ENCODE results near the gene PRAF2. TPM values are rescaled to one million over a fixed set of nuclear protein-coding genes. Genes with fewer than 3 reads are reported as not detected.

Gene PRAF2
- total and polyA plus RNA-seq, 9 of the 15 experiments (the other 6 are each of a cell fraction or from before 2014, with no cell fraction given), result 0.24 to 5.7 (median 2.0) TPM

DNA sequence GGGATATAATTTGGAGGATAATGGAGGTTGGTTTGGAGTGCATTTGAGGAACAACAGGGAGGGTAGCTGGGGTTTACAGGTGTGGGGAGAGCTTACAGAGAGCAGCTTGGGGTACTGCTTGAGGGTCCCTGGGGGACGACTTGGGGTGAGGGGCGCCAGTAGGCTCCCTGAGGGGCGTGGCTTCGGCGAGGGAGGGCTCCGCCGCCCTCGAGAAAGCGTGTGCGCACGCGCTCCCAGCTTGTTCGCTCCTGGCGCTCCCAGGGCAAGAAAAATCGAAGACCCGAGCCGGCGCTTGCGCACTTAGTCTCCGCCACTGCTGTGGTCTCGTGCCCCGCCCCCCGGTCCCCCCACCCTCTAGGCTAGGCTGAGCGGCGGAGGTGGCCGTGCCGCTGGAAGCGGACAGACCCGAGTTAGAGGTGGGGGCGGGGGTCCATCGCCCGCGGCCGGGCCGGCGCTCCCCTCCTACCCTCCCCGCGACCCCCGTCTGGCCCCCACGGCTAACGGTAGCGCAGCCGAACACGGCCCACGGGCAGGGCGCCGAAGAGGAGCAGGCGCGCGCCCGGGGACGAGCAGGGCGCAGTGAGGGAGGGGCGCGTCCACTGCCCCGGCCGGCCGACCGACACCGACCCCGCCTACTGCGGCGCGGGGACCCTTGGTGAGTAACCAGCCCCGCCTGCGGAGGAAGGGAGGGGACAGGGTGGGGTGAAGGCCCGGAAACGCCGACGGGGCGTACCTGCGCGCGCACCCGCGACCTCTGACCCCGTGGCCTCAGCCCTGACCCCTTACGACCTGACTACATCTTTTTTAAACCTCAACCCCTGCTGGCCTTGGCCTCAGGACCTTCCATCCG, 20.4 kb downstream of the PRAF2 start (continued):
- TF ChIP-seq, protein P1, sequence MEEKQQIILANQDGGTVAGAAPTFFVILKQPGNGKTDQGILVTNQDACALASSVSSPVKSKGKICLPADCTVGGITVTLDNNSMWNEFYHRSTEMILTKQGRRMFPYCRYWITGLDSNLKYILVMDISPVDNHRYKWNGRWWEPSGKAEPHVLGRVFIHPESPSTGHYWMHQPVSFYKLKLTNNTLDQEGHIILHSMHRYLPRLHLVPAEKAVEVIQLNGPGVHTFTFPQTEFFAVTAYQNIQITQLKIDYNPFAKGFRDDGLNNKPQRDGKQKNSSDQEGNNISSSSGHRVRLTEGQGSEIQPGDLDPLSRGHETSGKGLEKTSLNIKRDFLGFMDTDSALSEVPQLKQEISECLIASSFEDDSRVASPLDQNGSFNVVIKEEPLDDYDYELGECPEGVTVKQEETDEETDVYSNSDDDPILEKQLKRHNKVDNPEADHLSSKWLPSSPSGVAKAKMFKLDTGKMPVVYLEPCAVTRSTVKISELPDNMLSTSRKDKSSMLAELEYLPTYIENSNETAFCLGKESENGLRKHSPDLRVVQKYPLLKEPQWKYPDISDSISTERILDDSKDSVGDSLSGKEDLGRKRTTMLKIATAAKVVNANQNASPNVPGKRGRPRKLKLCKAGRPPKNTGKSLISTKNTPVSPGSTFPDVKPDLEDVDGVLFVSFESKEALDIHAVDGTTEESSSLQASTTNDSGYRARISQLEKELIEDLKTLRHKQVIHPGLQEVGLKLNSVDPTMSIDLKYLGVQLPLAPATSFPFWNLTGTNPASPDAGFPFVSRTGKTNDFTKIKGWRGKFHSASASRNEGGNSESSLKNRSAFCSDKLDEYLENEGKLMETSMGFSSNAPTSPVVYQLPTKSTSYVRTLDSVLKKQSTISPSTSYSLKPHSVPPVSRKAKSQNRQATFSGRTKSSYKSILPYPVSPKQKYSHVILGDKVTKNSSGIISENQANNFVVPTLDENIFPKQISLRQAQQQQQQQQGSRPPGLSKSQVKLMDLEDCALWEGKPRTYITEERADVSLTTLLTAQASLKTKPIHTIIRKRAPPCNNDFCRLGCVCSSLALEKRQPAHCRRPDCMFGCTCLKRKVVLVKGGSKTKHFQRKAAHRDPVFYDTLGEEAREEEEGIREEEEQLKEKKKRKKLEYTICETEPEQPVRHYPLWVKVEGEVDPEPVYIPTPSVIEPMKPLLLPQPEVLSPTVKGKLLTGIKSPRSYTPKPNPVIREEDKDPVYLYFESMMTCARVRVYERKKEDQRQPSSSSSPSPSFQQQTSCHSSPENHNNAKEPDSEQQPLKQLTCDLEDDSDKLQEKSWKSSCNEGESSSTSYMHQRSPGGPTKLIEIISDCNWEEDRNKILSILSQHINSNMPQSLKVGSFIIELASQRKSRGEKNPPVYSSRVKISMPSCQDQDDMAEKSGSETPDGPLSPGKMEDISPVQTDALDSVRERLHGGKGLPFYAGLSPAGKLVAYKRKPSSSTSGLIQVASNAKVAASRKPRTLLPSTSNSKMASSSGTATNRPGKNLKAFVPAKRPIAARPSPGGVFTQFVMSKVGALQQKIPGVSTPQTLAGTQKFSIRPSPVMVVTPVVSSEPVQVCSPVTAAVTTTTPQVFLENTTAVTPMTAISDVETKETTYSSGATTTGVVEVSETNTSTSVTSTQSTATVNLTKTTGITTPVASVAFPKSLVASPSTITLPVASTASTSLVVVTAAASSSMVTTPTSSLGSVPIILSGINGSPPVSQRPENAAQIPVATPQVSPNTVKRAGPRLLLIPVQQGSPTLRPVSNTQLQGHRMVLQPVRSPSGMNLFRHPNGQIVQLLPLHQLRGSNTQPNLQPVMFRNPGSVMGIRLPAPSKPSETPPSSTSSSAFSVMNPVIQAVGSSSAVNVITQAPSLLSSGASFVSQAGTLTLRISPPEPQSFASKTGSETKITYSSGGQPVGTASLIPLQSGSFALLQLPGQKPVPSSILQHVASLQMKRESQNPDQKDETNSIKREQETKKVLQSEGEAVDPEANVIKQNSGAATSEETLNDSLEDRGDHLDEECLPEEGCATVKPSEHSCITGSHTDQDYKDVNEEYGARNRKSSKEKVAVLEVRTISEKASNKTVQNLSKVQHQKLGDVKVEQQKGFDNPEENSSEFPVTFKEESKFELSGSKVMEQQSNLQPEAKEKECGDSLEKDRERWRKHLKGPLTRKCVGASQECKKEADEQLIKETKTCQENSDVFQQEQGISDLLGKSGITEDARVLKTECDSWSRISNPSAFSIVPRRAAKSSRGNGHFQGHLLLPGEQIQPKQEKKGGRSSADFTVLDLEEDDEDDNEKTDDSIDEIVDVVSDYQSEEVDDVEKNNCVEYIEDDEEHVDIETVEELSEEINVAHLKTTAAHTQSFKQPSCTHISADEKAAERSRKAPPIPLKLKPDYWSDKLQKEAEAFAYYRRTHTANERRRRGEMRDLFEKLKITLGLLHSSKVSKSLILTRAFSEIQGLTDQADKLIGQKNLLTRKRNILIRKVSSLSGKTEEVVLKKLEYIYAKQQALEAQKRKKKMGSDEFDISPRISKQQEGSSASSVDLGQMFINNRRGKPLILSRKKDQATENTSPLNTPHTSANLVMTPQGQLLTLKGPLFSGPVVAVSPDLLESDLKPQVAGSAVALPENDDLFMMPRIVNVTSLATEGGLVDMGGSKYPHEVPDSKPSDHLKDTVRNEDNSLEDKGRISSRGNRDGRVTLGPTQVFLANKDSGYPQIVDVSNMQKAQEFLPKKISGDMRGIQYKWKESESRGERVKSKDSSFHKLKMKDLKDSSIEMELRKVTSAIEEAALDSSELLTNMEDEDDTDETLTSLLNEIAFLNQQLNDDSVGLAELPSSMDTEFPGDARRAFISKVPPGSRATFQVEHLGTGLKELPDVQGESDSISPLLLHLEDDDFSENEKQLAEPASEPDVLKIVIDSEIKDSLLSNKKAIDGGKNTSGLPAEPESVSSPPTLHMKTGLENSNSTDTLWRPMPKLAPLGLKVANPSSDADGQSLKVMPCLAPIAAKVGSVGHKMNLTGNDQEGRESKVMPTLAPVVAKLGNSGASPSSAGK (IDR thresholded peaks at IDR 0.05), result peak; percentile 78
- TF ChIP-seq, protein P2, sequence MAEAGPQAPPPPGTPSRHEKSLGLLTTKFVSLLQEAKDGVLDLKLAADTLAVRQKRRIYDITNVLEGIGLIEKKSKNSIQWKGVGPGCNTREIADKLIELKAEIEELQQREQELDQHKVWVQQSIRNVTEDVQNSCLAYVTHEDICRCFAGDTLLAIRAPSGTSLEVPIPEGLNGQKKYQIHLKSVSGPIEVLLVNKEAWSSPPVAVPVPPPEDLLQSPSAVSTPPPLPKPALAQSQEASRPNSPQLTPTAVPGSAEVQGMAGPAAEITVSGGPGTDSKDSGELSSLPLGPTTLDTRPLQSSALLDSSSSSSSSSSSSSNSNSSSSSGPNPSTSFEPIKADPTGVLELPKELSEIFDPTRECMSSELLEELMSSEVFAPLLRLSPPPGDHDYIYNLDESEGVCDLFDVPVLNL (CRISPR knock-in tag; IDR thresholded peaks at IDR 0.05; ENCODE audit: low read depth), result no peak
- TF ChIP-seq HNRNPUL1 (IDR thresholded peaks at IDR 0.05; ENCODE audit: low read length) (no peak), ZNF589 (CRISPR knock-in tag; IDR thresholded peaks at IDR 0.05; ENCODE audit: low read depth) (no peak), MAZ (CRISPR knock-in tag; conservative IDR thresholded peaks at IDR 0.05 in 1 of 2, IDR thresholded peaks at IDR 0.05 in 1 of 2) (peak in 1 of 2 experiments; percentile 39; a peak in 1 of 4 replicates)
- TF ChIP-seq, protein P3, sequence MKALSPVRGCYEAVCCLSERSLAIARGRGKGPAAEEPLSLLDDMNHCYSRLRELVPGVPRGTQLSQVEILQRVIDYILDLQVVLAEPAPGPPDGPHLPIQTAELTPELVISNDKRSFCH (CRISPR knock-in tag; IDR thresholded peaks at IDR 0.05), result no peak
- TF ChIP-seq, protein P3 (tag; IDR thresholded peaks at IDR 0.05), result no peak
- TF ChIP-seq, protein P4, sequence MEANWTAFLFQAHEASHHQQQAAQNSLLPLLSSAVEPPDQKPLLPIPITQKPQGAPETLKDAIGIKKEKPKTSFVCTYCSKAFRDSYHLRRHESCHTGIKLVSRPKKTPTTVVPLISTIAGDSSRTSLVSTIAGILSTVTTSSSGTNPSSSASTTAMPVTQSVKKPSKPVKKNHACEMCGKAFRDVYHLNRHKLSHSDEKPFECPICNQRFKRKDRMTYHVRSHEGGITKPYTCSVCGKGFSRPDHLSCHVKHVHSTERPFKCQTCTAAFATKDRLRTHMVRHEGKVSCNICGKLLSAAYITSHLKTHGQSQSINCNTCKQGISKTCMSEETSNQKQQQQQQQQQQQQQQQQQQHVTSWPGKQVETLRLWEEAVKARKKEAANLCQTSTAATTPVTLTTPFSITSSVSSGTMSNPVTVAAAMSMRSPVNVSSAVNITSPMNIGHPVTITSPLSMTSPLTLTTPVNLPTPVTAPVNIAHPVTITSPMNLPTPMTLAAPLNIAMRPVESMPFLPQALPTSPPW (CRISPR knock-in tag; IDR thresholded peaks at IDR 0.05), result peak; percentile 76
